GM12878 (cell line): ENCODE data around the gene NKX1-2. TPM values are rescaled to one million over a fixed set of nuclear protein-coding genes. Genes with fewer than 3 reads are reported as not detected.

ENCODE experiments used
- polyA plus RNA-seq, 11 experiments: library from polyadenylated mRNA; depleted of rRNA in 4 of 11; unstranded in 6 of 11; stranded (reverse) in 5 of 11; fragments of >200 nt; fragmentation: Nextera tagmentation in 4 of 11; fragmentation: Illumina TruSeq in 1 of 11; extraction: Ambion mirVana in 4 of 11; extraction: Trizol in 1 of 11; gene quantifications; 1 replicate in 1 of 11; 2 replicates in 10 of 11; pipeline versions ENCODE4 v1.2.1 to v1.2.3, GENCODE V29; 2011 to 2016; ENCODE audit warnings: inconsistent platforms in 2 of 11, missing spikeins in 2 of 11, low read depth in 1 of 11
- total RNA-seq, 4 experiments: library from RNA; depleted of rRNA in 3 of 4; stranded (reverse); fragments of >200 nt in 3 of 4; fragmentation: Illumina TruSeq in 1 of 4; extraction: Trizol in 1 of 4; gene quantifications; 2 replicates each; pipeline versions ENCODE4 v1.2.1 to v1.2.3, GENCODE V29; 2013 to 2021

The NKX1-2 gene
- total and polyA plus RNA-seq, 10 of the 15 experiments (the other 5 are each of a cell fraction or from before 2014, with no cell fraction given) = not detected

Other genes with a start within 250 kb of the NKX1-2 start
- 1.2 and 1.3 TPM in 2 replicates for gene OAT, start 31.1 kb downstream of the NKX1-2 start, total RNA-seq (2014; rRNA removed)
- 1.4 and 1.5 TPM in 2 replicates for gene OAT, start 31.1 kb downstream of the NKX1-2 start, total RNA-seq (2014; rRNA removed; fragmentation: Illumina TruSeq; extraction: Trizol)
- 1.2 and 1.8 TPM in 2 replicates for gene OAT, start 31.1 kb downstream of the NKX1-2 start, total RNA-seq (2021)
- gene OAT, start 31.1 kb downstream of the NKX1-2 start, polyA plus RNA-seq (2011; rRNA removed) = 9.8 and 12.2 TPM in 2 replicates
- 1.1 and 1.4 TPM in 2 replicates for gene OAT, start 31.1 kb downstream of the NKX1-2 start, polyA plus RNA-seq (2014; fragmentation: Illumina TruSeq; extraction: Trizol)
- gene OAT, start 31.1 kb downstream of the NKX1-2 start, polyA plus RNA-seq (2014; fragmentation: Nextera tagmentation; extraction: Ambion mirVana) = 1 to 10 TPM; 1.8 to 2.5 TPM
- gene OAT, start 31.1 kb downstream of the NKX1-2 start, polyA plus RNA-seq (2014; rRNA removed) = 1.4 and 1.6 TPM in 2 replicates
- gene OAT, start 31.1 kb downstream of the NKX1-2 start, polyA plus RNA-seq (2016; fragmentation: Nextera tagmentation; extraction: Ambion mirVana) = 1 to 10 TPM; 1.5 to 3.5 TPM
- 5.9 and 6.9 TPM in 2 replicates for gene LHPP, start 11.8 kb upstream of the NKX1-2 start, total RNA-seq (2014; rRNA removed)
- 5.3 and 5.6 TPM in 2 replicates for gene LHPP, start 11.8 kb upstream of the NKX1-2 start, total RNA-seq (2014; rRNA removed; fragmentation: Illumina TruSeq; extraction: Trizol)
- 6.5 and 7.6 TPM in 2 replicates for gene LHPP, start 11.8 kb upstream of the NKX1-2 start, total RNA-seq (2021)
- 8.3 and 9.7 TPM in 2 replicates for gene LHPP, start 11.8 kb upstream of the NKX1-2 start, polyA plus RNA-seq (2011; rRNA removed)
- 2.7 and 3.6 TPM in 2 replicates for gene LHPP, start 11.8 kb upstream of the NKX1-2 start, polyA plus RNA-seq (2014; fragmentation: Illumina TruSeq; extraction: Trizol)
- gene LHPP, start 11.8 kb upstream of the NKX1-2 start, polyA plus RNA-seq (2014; fragmentation: Nextera tagmentation; extraction: Ambion mirVana) = 1 to 10 TPM in 1 of 2 experiments, under 1 TPM in 1; 0.79 to 2.1 TPM
- 9.8 and 10.7 TPM in 2 replicates for gene LHPP, start 11.8 kb upstream of the NKX1-2 start, polyA plus RNA-seq (2014; rRNA removed)
- gene LHPP, start 11.8 kb upstream of the NKX1-2 start, polyA plus RNA-seq (2016; fragmentation: Nextera tagmentation; extraction: Ambion mirVana) = 1 to 10 TPM; 7.7 to 9.3 TPM